Left lung (tissue), 10 donors: ENCODE measurements around the gene BRAP. TPM values are rescaled to one million over a fixed set of nuclear protein-coding genes. Genes with fewer than 3 reads are reported as not detected.
"Not testable (repeated sequence)": the region's sequence is repeated elsewhere in the genome, so short reads cannot be mapped to it uniquely, and the experiment has no call there.

ENCODE experiments used
- ATAC-seq: fragments of 200-7000 bp; cut with Tn5 transposase; one replicate; pipeline ENCODE4 v1.9.1; 2020; ENCODE audit warnings: moderate library complexity
- DNase-seq, 4 donors: peaks; one replicate each; pipeline ENCODE4 v3.0.0-alpha.2; 2013 to 2020
- H3K27ac ChIP-seq, 2 donors: fragments of 200-600 bp; sonication (generic) in 1 of 2; one replicate each; pipeline versions ENCODE4 v1.5.0 to v1.8.0; 2020 to 2021
- H3K27me3 ChIP-seq, 2 donors: fragments of 200-600 bp; sonication (generic) in 1 of 2; one replicate each; pipeline versions ENCODE4 v1.5.0 to v1.8.0; 2020 to 2021
- H3K36me3 ChIP-seq, 2 donors: fragments of 200-600 bp; sonication (generic) in 1 of 2; one replicate each; pipeline versions ENCODE4 v1.5.0 to v1.8.0; 2020 to 2021
- H3K4me1 ChIP-seq, 2 donors: fragments of 200-600 bp; one replicate each; pipeline ENCODE4 v1.8.0; 2021
- H3K4me3 ChIP-seq, 2 donors: fragments of 200-600 bp; sonication (generic) in 1 of 2; one replicate each; pipeline versions ENCODE4 v1.5.0 to v1.8.0; 2020 to 2021; ENCODE audit warnings: mild to moderate bottlenecking in 1 of 2
- H3K9me3 ChIP-seq, 2 donors: fragments of 200-600 bp; sonication (generic) in 1 of 2; one replicate each; pipeline versions ENCODE4 v1.5.0 to v1.8.0; 2020 to 2021
- CTCF ChIP-seq, 2 donors: fragments of 200-600 bp; sonication (generic) in 1 of 2; IDR thresholded peaks; one replicate each; pipeline versions ENCODE4 v1.5.0 to v1.8.0; 2021; ENCODE audit warnings: antibody characterized with exemption in 2 of 2
- intact Hi-C, 2 donors: fragments of 100-400 bp; cut with DNase I; formaldehyde crosslinking; loops; one replicate each; pipeline versions ENCODE4 v1.11.2 to v1.14.2; 2022
- polyA plus RNA-seq, 6 donors: library from polyadenylated mRNA; unstranded; fragments of 120-200 nt; gene quantifications; one replicate each; pipeline ENCODE4 v1.2.1, GENCODE V29; 2013; ENCODE audit not compliant: insufficient read length in 6 of 6
- total RNA-seq, 2 donors: library from RNA; stranded (reverse); fragmentation: NEBNext Ultra II Directional; extraction: Animal tissue kit (Norgen Biotek cat#: 25700); gene quantifications; one replicate each; pipeline ENCODE4 v1.2.1, GENCODE V29; 2021
- donor health status: DM: no; HTN: yes; CAD: no.
- donor health status: DM: no; HTN: no; CAD: no.

Gene BRAP
- total and polyA plus RNA-seq, 8 donors: 15.2 to 20.1 (median 18.2) TPM

GRCh38 chr12:111607239-111607638, 78.5 kb downstream of the BRAP start:
- intact Hi-C loops: no loop called here
- Histone ChIP-seq H3K4me1 (no peaks in the 10 kb centered on the region), H3K36me3 (no peaks in the 10 kb centered on the region), H3K9me3 (no peaks in the 10 kb centered on the region), H3K27ac (no peak overlapping the region), H3K27me3 (no peaks in the 10 kb centered on the region), H3K4me3 (no peak overlapping the region)
- TF ChIP-seq CTCF (IDR thresholded peaks at IDR 0.05): no peak
- DNase-seq: no peak
- no peak for ATAC-seq

- H3K9me3 ChIP-seq: no peaks in the 10 kb centered on the region
- DNase-seq: no peak
- H3K4me1 ChIP-seq: no peaks in the 10 kb centered on the region
- no peaks in the 10 kb centered on the region for H3K36me3 ChIP-seq
- no peaks in the 10 kb centered on the region for H3K27me3 ChIP-seq
- TF ChIP-seq CTCF (IDR thresholded peaks at IDR 0.05): no peak
- H3K27ac ChIP-seq: no peak overlapping the region
- ATAC-seq: no peak
- H3K4me3 ChIP-seq: no peak overlapping the region
- intact Hi-C loops: no loop called here
Observed at GRCh38 chr12:111606767-111607230, 79.0 kb downstream of the BRAP start.

- no peaks in the 10 kb centered on the region for H3K27me3 ChIP-seq
- no peaks in the 10 kb centered on the region for H3K9me3 ChIP-seq
- no peak overlapping the region for H3K4me3 ChIP-seq
- intact Hi-C loops: no loop called here
- H3K36me3 ChIP-seq: no peaks in the 10 kb centered on the region
- no peak for ATAC-seq
- TF ChIP-seq CTCF (IDR thresholded peaks at IDR 0.05): no peak
- no peak overlapping the region for H3K27ac ChIP-seq
- no peaks in the 10 kb centered on the region for H3K4me1 ChIP-seq
- no peak for DNase-seq
Observed at GRCh38 chr12:111605911-111606766, 79.6 kb downstream of the BRAP start.

- intact Hi-C loops, H3K36me3 ChIP-seq, H3K27me3 ChIP-seq, H3K9me3 ChIP-seq, DNase-seq, H3K4me1 ChIP-seq, ATAC-seq, H3K4me3 ChIP-seq, H3K27ac ChIP-seq: not testable (repeated sequence)
Observed at GRCh38 chr12:111602857-111603256, 82.9 kb downstream of the BRAP start.

- DNase-seq (no peak), ATAC-seq (no peak)
- Histone ChIP-seq H3K27me3 (no peaks in the 10 kb centered on the region), H3K9me3 (no peaks in the 10 kb centered on the region), H3K36me3 (no peaks in the 10 kb centered on the region), H3K27ac (no peak overlapping the region), H3K4me3 (no peak overlapping the region), H3K4me1 (peaks cover 6 to 8% of the 10 kb centered on the region in 2 donors)
- intact Hi-C loops: no loop called here
- no peak for TF ChIP-seq CTCF (IDR thresholded peaks at IDR 0.05)
Observed at GRCh38 chr12:111602348-111602747, 83.4 kb downstream of the BRAP start.

DNA sequence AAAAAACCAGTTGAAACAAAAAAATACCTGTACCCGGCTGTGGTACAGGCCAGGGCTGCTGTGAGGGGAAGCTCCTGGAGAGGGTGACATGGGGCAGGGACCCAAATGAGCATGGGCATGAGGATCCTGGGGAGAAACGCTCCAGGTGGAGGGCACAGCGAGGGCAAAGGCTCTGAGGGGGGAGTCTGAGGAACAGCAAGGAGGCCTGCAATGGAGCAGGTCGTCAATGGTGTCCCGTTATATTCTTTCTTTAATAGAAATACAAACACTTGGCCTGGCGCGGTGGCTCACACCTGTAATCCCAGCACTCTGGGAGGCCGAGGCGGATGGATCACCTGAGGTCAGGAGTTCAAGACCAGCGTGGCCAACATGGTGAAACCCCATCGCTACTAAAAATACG, 84.8 kb downstream of the BRAP start:
- intact Hi-C loops, H3K27me3 ChIP-seq, H3K4me3 ChIP-seq, H3K36me3 ChIP-seq, H3K27ac ChIP-seq, H3K9me3 ChIP-seq, ATAC-seq: not testable (repeated sequence)
- peaks cover 6 to 17% of the 10 kb centered on the region in 2 donors for H3K4me1 ChIP-seq
- DNase-seq: peak in 1 of 4 donors; percentile 59
